ENCODE data around the gene ZBTB20.

The ZBTB20 gene

DNA sequence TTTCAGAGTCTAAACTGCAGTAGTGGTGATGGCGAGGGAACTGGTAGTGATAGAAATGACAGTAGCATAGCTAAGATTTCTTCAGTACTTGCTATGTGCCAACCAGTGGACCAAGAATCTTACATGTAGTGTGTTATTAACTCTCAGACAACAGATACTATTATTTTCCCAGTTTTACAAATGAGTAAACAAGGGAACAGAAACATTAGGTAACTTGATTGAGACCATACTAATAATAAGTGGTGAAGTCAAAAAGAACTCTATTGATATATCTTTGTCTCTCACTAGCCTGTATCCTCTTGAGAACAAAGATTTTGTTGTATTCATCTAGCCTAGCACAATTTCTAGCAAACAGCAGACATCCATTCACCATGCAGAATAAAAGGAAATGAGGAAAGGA, 250.1 kb downstream of the ZBTB20 start:
- no peaks in the 10 kb centered on the region for H3K9me2 ChIP-seq (replicated peaks; ENCODE audit: insufficient read depth, low read length)
- no peaks in the 10 kb centered on the region for H3K27me3 ChIP-seq (replicated peaks; ENCODE audit: insufficient read depth, low read length)
- H3K27ac ChIP-seq (ENCODE audit: low read length) = no peak overlapping the region
- no peaks in the 10 kb centered on the region for H3K79me2 ChIP-seq (ENCODE audit: low read length)
- no peaks in the 10 kb centered on the region for H4K20me1 ChIP-seq (ENCODE audit: insufficient read depth, low read length)
- H3K36me3 ChIP-seq (replicated peaks; ENCODE audit: insufficient read depth, low read length) = no peaks in the 10 kb centered on the region
- DNase-seq = no peak
- H3K9ac ChIP-seq (ENCODE audit: low read length) = no peak overlapping the region
- H3K4me2 ChIP-seq (ENCODE audit: low read depth, low read length) = no peak overlapping the region
- no peaks in the 10 kb centered on the region for H3K9me3 ChIP-seq (replicated peaks; ENCODE audit: insufficient read depth, low read length)
- H2AFZ ChIP-seq (ENCODE audit: low read length) = no peak overlapping the region
- TF ChIP-seq EZH2phosphoT487 (IDR thresholded peaks at IDR 0.05; ENCODE audit: low read length) (no peak), EZH2 (optimal IDR thresholded peaks at IDR 0.05; ENCODE audit: low read depth, low read length) (no peak)
- TF ChIP-seq, protein P1, sequence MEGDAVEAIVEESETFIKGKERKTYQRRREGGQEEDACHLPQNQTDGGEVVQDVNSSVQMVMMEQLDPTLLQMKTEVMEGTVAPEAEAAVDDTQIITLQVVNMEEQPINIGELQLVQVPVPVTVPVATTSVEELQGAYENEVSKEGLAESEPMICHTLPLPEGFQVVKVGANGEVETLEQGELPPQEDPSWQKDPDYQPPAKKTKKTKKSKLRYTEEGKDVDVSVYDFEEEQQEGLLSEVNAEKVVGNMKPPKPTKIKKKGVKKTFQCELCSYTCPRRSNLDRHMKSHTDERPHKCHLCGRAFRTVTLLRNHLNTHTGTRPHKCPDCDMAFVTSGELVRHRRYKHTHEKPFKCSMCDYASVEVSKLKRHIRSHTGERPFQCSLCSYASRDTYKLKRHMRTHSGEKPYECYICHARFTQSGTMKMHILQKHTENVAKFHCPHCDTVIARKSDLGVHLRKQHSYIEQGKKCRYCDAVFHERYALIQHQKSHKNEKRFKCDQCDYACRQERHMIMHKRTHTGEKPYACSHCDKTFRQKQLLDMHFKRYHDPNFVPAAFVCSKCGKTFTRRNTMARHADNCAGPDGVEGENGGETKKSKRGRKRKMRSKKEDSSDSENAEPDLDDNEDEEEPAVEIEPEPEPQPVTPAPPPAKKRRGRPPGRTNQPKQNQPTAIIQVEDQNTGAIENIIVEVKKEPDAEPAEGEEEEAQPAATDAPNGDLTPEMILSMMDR (IDR thresholded peaks at IDR 0.05; ENCODE audit: low read length) = no peak
- H3K4me3 ChIP-seq (ENCODE audit: low read length) = no peak overlapping the region
- H3F3A ChIP-seq (ENCODE audit: insufficient read depth, low read length) = no peaks in the 10 kb centered on the region
- peaks cover 5% of the 10 kb centered on the region; the same call in 1 of the 2 replicates for H3K4me1 ChIP-seq (ENCODE audit: low read length)

DNA sequence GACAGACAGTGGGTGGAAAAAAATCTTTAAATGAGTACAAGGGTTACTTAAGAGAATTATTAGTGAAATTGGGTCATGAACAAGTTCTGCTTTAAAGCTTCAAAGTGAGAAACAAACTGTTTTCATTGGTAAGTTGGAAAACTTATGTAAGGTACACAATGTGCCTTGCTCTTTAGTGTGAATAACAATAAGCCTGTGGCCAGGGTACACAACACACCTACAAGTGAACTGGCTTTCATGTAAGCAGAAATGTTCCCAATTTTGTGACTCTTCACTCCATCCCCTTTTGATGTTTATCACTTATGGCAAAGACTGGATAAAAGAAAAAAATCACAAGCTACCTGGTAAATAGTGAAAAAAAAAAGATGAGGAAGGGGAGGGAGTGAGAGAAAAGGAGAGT, 253.7 kb downstream of the ZBTB20 start:
- H3K4me2 ChIP-seq (ENCODE audit: low read depth, low read length) = no peak overlapping the region

DNA sequence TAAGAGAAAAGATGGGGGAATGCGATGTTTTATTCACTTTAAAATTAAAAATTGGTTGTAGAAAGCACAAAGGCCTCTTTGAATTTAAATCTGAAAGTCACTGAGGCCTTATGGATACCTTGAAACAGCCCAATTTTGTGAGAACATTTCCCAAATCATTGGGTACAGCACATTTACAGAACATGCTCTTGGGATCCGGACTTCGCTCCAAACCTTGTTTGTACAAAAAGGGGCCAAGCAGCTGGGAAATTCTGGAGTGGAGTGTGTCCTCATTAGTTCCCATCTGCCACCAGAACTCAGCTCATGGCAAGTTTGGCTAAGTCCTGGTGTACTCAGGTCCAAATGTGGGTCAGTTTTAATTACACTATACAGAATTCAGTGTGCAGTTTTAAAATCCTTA, 254.2 kb downstream of the ZBTB20 start:
- TF ChIP-seq EZH2 (optimal IDR thresholded peaks at IDR 0.05; ENCODE audit: low read depth, low read length) (no peak), EZH2phosphoT487 (IDR thresholded peaks at IDR 0.05; ENCODE audit: low read length) (no peak)
- TF ChIP-seq, protein P1 (IDR thresholded peaks at IDR 0.05; ENCODE audit: low read length) = no peak
- Histone ChIP-seq H3K4me3 (ENCODE audit: low read length) (no peak overlapping the region), H3K4me1 (ENCODE audit: low read length) (no peaks in the 10 kb centered on the region), H3K36me3 (replicated peaks; ENCODE audit: insufficient read depth, low read length) (no peaks in the 10 kb centered on the region), H3F3A (ENCODE audit: insufficient read depth, low read length) (no peaks in the 10 kb centered on the region), H4K20me1 (ENCODE audit: insufficient read depth, low read length) (no peaks in the 10 kb centered on the region), H3K9me3 (replicated peaks; ENCODE audit: insufficient read depth, low read length) (no peaks in the 10 kb centered on the region), H3K27me3 (replicated peaks; ENCODE audit: insufficient read depth, low read length) (no peaks in the 10 kb centered on the region), H2AFZ (ENCODE audit: low read length) (no peak overlapping the region), H3K79me2 (ENCODE audit: low read length) (no peaks in the 10 kb centered on the region), H3K27ac (ENCODE audit: low read length) (no peak overlapping the region), H3K9me2 (replicated peaks; ENCODE audit: insufficient read depth, low read length) (no peaks in the 10 kb centered on the region), H3K9ac (ENCODE audit: low read length) (no peak overlapping the region), H3K4me2 (ENCODE audit: low read depth, low read length) (no peak overlapping the region)
- no peak for DNase-seq

More for the DNA sequence above, 253.7 kb downstream of the ZBTB20 start:
- H3K27me3 ChIP-seq (replicated peaks; ENCODE audit: insufficient read depth, low read length) = no peaks in the 10 kb centered on the region
- no peak overlapping the region for H3K27ac ChIP-seq (ENCODE audit: low read length)
- no peaks in the 10 kb centered on the region for H4K20me1 ChIP-seq (ENCODE audit: insufficient read depth, low read length)
- H2AFZ ChIP-seq (ENCODE audit: low read length) = no peak overlapping the region
- no peaks in the 10 kb centered on the region for H3F3A ChIP-seq (ENCODE audit: insufficient read depth, low read length)
- no peaks in the 10 kb centered on the region for H3K9me3 ChIP-seq (replicated peaks; ENCODE audit: insufficient read depth, low read length)
- no peaks in the 10 kb centered on the region for H3K36me3 ChIP-seq (replicated peaks; ENCODE audit: insufficient read depth, low read length)
- no peaks in the 10 kb centered on the region for H3K9me2 ChIP-seq (replicated peaks; ENCODE audit: insufficient read depth, low read length)
- no peak overlapping the region for H3K4me3 ChIP-seq (ENCODE audit: low read length)
- H3K79me2 ChIP-seq (ENCODE audit: low read length) = no peaks in the 10 kb centered on the region
- TF ChIP-seq EZH2phosphoT487 (IDR thresholded peaks at IDR 0.05; ENCODE audit: low read length) (no peak), EZH2 (optimal IDR thresholded peaks at IDR 0.05; ENCODE audit: low read depth, low read length) (no peak)
- TF ChIP-seq, protein P1 (IDR thresholded peaks at IDR 0.05; ENCODE audit: low read length) = no peak
- H3K4me1 ChIP-seq (ENCODE audit: low read length) = no peaks in the 10 kb centered on the region
- H3K9ac ChIP-seq (ENCODE audit: low read length) = no peak overlapping the region
- DNase-seq = no peak

Measured in MM.1S (cell line).